Right forelimb (tissue), 1 donor: ENCODE results near the gene C1QL4.
A peak's percentile ranks its signal among the peaks of the same experiment; 100 is the strongest.
"Not testable (repeated sequence)": the region's sequence is repeated elsewhere in the genome, so short reads cannot be mapped to it uniquely, and the experiment has no call there.

ENCODE experiments used
- DNase-seq: peaks from one replicate; pipeline ENCODE4 v3.0.0-alpha.2; 2018

C1QL4 gene

DNA sequence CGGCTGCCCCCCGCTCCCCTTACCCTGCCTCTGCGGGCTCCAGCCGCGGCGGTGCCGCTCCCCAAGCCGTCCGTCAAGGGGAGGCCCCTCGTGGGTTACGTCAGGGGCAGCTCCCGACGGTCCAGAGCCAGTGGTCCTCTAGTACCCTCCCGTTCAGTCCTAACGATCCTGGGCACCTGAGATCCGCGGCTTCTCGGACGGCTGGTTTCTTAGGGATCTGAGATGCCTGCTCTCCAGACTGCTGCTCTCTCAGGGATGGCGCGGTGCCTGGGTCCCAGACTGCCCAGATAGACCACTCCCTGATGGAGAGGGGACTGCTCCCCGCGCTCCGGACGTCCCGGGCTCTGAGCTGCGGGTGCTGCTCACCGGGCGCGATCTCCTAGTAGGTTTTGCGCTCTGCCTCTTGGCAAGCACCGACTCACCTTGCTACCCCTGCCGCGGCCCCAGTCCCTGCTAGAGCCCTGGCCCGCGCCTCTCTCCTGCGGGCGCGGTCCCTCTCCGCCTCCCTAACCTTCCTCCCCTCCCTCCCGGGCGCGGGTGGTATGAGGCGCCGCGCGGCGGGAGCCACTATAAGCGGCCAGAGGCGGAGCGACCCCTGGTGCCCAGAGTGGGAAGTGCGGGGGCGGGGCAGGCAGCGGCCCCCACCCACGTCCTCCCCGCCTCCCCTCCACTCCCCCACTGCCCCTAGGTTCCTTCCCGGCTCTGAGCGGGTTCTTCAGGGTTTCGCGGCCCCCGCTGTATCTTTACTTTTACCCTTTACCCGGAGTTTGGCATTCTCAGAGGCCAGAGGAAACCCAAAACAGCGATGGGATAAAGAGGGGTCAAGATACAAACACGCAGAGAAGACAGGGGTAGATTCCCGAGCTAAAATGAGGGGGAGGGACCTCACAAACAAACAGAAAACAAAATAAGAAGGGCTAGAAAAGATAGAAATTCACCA is at the start of gene C1QL4:
Gene C1QL4, minus strand, starts transcription at position 544 of the 940 bp plus-strand sequence. CDS start 711 bp downstream, outside the sequence.
- DNase-seq = peak; percentile 92

DNA sequence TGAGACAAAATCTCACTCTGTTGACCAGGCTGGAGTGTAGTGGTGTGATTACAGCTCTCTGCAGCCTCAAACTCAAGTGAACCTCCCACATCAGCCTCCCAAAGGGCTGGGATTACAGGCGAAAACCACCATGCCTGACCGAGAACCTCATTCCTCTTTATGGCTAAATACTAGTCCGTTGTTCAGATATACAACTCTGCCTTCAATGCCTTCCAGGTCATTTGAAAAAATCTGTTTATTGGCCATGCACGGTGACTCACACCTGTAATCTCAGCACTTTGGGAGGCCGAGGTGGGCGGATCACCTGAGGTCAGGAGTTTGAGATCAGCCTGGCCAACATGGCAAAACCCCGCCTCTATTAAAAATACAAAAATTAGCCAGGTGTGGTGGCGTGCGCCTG is 43.2 kb upstream of the C1QL4 start:
- DNase-seq = not testable (repeated sequence)

DNA sequence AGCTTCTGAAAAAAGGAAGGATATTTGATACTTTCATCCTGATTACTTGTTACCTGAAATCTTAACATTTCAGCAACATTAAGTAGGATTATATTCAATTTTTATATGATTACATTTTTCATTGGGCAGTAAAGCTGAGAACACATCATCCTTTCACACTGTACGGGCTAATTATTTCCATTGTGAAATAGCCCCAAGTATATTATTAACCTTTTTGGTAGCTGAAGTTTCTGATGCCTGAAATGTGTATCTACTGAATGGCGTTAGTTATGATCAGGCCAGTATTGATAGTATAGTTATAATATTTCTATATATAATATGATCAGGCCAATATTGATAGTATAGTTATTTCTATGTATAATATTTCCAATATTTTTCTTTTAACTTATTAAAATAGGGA is 40.4 kb upstream of the C1QL4 start:
- no peak for DNase-seq

DNA sequence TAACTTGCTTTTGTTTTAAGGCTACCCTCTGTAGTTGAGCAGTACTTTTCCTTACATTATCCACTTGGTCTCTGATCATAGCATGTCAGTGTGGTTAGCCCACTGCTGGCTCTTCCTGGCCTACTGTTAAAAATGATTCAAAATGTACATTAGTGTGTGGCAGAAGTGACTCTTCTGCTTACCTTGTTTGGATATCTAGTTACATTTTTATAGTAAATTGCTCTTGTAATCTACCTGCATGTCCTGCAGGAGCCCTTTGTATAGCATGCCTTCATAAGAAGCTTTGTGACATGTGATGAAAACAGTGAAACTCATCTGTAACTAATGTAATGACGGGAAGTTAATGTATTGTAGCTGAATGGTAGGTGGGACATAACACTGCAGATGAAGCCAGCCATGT is 38.4 kb upstream of the C1QL4 start:
- no peak for DNase-seq

DNA sequence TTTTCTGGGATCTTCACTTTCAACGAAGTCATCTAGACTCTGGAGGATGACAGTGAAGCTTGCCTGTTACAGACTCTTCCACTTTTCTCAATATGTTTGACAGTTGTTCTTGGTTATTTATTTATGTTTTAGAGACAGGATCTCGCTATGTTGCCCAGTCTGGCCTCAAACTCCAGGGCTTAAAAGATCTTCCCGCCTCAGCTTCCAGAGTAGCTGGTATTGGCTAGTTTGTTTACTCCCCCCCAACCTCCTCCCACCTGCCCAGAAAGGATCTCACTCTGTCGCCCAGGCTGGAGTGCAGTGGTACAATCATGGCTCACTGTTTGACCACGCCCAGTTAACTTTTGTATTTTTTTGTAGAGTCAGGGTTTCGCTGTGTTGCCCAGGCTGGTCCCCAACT is 33.6 kb upstream of the C1QL4 start:
- DNase-seq = no peak

DNA sequence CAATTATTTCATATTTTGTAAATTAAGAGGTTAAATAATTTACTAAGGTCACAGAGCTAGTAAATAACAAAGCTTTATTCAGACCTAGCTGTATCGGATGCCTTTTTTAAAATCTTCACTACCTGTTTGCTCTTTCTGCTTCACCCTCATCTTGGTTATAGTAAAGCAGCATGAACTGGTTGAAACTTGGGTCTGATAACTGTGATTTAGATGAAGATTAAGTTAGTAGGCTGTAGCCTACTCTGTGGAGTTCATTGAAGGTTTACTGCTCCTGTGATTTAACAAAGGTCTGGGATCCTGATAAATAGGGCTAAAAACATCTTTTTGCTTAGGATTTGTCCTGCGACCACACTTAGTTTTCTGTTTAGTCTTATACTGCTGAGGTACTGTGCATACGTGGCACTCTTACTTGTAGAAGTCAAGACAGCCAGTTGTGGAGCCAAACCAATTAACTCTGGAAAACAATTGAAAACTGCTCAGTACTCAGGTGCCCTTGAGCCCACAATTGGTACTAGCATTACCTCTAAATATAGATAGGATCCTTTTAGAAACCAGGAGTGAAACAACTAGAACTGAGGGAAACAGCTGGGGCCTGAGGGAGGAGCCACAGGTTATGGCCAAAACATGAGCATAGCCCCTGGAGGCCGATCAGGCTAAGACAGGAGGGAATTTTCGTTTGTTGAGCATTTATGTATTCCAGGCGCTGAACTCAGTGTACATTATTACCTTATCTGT is 32.6 kb upstream of the C1QL4 start:
- DNase-seq = no peak

DNA sequence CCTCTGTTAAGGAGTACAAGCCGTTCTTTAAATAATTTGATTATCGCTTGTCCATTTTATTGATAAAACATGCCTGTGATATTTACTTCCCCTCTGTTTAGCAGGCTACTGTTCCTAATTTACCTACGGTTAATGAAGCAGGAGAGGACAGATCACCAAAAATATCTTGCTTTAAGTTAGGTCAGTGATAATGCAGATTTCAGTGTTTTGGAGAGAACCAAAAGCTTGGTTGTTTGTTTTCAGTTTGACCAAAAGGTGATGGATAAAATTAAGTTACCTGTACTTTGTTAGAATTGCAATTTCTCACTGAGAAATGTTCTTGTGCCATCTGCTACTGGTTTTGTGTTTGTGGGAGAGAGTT is 31.2 kb upstream of the C1QL4 start:
- no peak for DNase-seq

DNA sequence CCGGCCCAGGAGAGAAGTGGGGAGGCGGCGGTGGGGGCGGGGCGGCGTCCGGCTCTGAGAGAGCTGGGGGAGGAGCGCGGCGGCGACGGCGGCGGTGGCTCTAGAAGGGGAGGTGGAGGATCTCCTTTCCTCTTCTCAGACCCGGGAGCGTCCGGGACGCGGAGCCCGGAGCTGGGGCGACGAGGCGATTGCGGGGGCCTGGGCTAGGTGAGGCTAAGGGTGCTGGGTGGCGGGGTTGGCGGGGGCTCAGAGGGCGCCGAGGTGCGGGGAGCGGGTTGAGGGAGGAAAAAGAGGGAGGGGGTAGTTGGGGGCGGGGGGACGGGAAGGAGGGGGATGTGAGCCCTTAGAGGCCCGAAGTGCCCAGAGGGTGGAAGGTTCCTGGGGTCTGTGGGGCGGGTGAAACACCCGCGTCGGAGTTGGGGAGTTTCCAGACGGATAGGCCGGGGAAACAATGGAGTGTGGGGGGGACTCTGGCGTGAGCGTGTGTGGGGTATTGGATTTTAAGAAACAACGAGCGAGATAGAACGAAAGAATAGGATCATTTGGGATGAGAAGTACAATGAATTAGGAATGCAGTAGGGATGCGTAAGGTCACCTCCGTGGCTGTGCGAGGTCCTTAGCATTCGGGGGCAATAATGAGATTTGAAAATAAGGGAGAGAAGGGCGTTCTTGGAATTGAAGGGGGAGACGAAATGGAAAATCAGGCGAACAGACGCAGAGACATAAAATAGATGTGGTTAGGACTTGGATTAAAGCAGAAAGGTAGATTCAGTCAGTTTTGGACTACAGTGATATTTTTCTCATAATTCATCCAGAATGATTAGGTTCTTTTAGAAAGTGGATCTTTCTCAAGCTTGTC is 30.6 kb upstream of the C1QL4 start, which contains the start of gene SPATS2:
Gene SPATS2, plus strand, starts transcription at position 82 of the 859 bp plus-strand sequence. CDS start 93,551 bp downstream, outside the sequence.
- no peak for DNase-seq

DNA sequence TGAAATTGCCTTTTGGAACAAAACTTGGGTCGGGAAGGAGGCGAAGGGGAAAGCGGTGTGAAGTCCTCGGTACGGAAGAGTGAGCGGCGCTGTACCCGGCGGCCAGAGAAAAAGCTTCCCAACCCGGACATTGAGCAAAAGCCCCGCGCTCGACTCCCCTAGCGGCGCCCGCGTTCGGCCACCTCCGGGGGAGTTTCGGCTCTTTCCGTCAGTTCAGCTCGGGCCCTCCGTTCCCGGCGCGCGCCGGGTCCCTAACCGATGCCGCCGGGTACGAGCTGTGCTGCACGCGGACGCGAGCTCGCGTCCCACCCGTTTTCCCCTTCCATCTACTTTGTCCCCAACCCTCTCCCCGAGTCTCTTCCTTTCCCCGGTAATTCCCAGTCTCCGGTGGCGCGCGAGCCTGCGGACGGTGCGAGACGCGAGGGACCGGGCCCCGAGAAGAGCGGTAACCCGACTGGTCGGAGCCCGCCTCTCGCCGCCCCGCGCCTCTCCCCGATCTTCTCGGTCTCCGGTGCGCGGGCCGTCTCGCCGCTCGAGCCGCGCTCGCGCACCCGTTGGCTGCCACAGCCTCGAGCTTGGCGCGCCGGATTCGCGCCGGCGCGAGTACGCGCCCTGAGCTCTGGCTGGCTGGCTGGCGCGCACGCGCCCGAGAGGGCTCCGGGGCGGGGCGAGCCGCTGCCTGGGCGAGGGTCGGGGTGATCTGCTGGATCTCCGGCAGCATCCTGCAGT is 29.8 kb upstream of the C1QL4 start:
- peak; percentile 98 for DNase-seq

DNA sequence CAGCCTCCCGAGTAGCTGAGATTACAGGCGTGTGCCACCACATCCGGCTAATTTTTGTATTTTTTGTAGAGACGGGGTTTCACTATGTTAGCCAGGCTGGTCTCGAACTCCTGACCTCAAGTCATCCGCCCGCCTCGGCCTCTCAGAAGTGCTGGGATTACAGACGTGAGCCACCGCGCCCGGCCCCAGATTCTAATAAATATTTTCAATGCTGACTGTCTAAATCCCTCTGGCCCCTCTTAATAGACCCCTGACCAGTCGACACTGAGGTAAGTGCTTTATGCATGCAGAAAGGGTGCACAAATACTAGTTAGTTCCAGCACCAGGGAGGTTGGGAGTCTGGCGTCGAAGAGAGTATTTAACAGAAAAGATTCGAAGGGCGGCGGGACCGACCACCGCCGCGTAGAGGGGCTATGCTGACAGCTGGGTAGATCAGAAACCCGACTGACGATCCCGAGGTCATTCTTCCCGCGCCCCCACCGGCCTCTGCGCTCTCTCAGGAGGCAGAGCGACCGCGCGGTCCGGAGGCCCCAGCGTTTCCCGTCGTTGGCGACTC is 29.2 kb upstream of the C1QL4 start:
- DNase-seq = peak; percentile 52

DNA sequence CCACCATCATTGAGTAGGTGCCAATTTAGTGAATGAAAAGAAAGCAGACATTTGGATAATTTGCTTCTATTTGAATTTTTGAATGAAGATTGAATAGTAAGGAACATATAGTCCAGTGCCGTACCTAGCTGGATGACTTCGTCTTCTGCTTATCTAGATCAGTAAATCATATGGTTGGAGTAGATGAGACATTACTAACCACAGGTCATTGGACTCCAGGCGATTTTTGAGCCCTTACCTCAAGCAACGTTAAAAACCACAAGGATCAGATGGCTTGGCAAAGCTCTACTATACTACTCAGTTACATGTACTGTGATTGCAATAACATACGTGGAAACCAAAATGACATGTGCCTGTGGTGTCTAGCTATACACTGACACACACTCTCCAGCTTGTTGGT is 28.6 kb upstream of the C1QL4 start:
- no peak for DNase-seq

DNA sequence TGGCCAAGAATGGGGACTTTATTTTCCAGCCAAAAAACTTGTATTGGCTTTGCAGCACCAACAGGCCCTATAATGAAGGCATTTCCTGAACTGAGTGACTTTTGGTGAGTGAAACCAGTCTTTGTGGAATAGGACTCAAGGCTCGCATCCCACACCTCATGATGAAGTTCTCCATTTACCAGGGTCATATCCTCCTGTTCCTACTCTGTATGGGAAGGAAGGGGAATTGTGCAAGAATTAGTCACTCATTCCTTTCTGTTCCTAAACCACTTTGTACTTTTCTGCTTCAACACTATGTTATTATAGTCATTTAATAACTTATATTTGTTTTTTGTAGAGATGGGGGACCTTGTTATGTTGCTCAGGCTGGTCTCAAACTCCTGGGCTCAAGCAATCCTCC is 28.0 kb upstream of the C1QL4 start:
- DNase-seq = no peak

DNA sequence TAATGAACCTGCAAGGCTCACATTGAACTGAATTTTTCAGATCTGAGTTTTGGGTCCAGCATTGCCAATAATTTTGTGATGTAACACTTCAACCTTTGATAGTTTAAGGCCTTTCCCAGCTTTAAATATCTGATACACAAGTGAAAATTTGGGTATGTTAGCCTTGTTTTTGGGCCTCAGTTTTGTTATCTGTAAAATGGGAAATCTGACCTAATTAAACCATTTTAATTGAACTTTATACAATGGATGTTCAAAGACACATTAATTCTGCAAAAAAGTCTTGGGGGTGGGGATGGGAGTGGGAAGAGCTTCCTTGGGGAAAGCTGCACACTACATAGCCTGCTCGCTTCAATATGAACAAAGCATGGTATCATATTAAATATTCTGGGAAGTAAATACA is 25.1 kb upstream of the C1QL4 start:
- no peak for DNase-seq

DNA sequence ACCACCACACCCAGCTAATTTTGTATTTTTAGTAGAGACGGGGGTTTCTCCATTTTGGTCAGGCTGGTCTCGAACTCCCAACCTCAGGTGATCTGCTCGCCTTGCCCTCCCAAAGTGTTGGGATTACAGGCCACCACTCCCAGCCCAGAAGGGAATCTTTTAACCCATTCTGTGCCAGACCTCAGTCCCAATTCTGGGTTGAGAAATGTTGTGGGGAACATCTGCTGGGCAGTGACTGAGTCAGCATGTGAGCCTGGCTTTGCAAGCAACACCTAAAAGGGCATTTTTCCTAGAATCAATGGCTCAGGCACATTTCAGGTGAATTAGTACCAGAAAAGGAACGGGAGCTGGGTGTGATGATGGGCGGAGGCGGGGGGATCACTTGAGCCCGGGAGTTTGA is 22.7 kb upstream of the C1QL4 start:
- DNase-seq = no peak

DNA sequence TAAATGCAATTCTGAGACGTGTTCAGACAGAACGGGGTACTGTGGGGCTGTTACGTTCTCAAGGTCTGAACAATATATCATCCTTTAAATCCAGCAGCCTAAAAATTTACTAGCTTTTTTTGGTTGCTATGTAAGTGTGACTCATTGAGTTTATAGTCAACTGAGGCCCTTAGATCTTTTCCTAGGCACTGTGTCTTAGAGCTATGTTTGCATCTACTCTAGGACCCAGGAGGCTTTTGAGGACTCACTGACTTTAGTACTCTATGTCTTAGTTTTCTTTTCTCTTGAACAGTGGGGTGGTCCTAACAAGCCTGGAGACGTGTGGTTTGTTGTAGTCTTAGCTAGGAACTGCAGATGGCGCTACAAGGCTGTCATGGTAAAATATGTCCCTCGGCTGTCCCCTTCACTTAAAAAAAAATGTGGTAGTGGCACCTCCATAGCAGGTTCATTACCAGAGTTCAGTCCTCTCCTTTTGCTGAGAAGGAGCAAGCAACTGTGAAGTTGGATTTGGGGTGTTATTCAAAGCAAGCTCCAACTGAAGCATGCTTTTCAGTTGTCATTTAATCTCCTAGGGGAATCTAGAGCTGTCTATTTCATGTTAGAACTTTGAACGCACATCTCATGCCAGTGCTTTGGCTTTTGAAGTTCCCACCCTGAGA is 21.6 kb upstream of the C1QL4 start:
- DNase-seq = no peak

DNA sequence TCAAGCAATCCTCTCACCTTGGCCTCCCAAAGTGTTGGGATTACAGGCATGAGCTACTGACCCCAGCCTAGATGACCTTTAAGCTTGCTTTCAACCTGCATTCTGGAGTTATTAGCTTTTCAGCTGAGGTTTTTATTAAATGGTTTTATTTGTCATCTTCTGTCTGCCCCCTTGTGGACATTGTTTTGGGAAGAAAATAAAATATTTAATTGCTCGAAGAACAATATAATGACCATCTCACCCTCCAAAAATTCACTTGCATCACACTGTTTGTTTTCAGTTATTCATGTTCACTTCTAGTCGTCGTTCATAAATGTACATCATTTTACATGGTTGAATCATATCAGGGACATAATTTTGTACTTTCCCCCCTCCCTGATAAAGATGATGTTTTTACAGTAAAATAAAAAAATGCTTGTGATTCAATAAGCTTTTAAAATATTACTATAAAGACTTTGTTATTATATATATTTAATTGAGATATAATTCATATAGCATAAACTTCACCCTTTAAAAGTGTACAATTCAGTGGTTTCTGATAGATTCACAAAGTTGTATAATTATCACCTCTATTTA is 20.2 kb upstream of the C1QL4 start:
- no peak for DNase-seq

DNA sequence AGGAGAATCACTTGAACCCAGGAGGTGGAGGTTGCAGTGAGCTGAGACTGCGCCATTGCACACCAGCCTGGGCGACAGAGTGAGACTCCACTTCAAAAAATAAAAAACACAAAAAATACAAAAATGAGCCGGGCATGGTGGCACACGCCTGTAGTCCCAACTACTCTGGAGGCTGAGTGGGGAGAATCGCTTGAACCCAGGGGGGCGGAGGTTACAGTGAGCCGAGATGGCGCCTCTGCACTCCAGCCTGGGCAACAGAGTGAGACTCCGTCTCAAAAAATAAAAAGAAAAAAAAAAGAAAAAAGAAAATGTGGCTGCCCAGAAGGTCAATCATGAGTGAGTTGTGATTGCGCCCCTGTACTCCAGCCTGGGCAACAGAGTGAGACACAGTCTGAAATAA is 18.9 kb upstream of the C1QL4 start:
- DNase-seq = no peak

DNA sequence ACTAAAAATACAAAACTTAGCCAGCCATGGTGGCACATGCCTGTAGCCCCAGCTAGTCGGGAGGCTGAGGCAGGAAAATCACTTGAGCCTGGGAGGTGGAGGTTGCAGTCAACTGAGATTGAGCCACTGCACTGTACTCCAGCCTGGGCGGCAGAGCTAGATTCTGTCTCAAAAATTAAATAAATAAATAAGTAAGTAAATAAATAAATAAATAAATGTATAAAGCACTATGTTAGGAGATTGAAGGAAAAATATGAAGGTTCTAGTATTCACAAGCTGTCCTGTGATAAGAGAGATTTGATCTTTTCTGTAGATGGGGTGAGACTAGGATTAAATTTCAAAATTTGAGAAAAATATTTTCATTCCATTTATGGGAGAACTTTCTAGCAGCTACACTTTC is 15.4 kb upstream of the C1QL4 start:
- no peak for DNase-seq

DNA sequence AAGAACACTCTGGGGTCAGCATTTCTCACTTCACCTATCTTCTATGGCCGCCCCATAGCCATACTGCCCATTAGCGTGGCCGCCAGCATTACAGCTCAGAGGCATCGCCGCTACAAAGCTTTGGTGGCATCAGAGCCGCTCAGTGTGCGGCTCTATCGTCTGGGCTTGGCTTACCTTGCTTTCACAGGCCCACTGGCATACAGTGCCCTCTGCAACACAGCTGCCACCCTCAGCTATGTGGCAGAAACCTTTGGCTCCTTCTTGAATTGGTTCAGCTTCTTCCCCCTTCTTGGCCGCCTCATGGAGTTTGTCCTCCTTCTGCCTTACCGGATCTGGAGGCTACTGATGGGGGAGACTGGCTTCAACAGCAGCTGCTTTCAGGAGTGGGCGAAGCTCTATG is 12.3 kb upstream of the C1QL4 start:
- DNase-seq = no peak

DNA sequence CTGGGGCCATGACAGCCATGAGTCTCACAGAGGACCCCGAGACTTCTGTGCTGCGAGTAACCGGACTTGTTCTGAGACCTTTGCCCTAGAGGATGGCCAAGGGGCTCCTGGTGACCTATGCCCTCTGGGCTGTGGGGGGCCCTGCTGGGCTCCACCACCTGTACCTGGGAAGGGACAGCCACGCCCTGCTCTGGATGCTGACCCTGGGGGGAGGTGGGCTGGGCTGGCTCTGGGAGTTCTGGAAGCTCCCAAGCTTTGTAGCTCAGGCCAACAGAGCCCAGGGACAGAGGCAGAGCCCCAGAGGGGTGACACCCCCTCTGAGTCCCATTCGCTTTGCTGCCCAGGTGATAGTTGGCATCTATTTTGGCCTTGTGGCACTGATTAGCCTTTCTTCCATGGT is 11.8 kb upstream of the C1QL4 start:
- no peak for DNase-seq
